ENCODE data around the gene SPATA1. TPM values are rescaled to one million over a fixed set of nuclear protein-coding genes. Genes with fewer than 3 reads are reported as not detected.

Gene SPATA1
- total RNA-seq, 1 experiment from 2014 or later = 0.85 TPM

- TF ChIP-seq ZNF671 (CRISPR knock-in tag; IDR thresholded peaks at IDR 0.05) = no peak
- TF ChIP-seq ETV6 (CRISPR knock-in tag; IDR thresholded peaks at IDR 0.05) = peak; percentile 55; the same call in 1 of the 2 replicates
- no peak for TF ChIP-seq ZSCAN18 (CRISPR knock-in tag; IDR thresholded peaks at IDR 0.05)
- 0 out of 2 replicates have a peak, but pooled peaks have one; percentile 53 for TF ChIP-seq E2F5 (CRISPR knock-in tag; IDR thresholded peaks at IDR 0.05)
- no peak for TF ChIP-seq TEAD4 (CRISPR knock-in tag; IDR thresholded peaks at IDR 0.05)
- TF ChIP-seq ZNF396 (CRISPR knock-in tag; IDR thresholded peaks at IDR 0.05; ENCODE audit: borderline replicate concordance) = no peak; the same call in 1 of the 2 replicates
- TF ChIP-seq ZNF317 (CRISPR knock-in tag; IDR thresholded peaks at IDR 0.05; ENCODE audit: borderline replicate concordance, low read depth) = no peak
- no peak for TF ChIP-seq ZNF219 (CRISPR knock-in tag; IDR thresholded peaks at IDR 0.05; ENCODE audit: borderline replicate concordance)
- TF ChIP-seq ZNF121 (CRISPR knock-in tag; IDR thresholded peaks at IDR 0.05) = peak; percentile 99
- TF ChIP-seq ESRRA (CRISPR knock-in tag; IDR thresholded peaks at IDR 0.05; ENCODE audit: borderline replicate concordance) = 0 out of 2 replicates have a peak, but pooled peaks have one; percentile 11
- TF ChIP-seq KAT7 (CRISPR knock-in tag; IDR thresholded peaks at IDR 0.05; ENCODE audit: borderline replicate concordance) = 0 out of 2 replicates have a peak, but pooled peaks have one; percentile 4
- TF ChIP-seq MAX (CRISPR knock-in tag; IDR thresholded peaks at IDR 0.05) = peak; percentile 89
- peak; percentile 77; the same call in 1 of the 2 replicates for TF ChIP-seq ZBTB21 (CRISPR knock-in tag; IDR thresholded peaks at IDR 0.05; ENCODE audit: borderline replicate concordance)
- TF ChIP-seq GRHL2 (CRISPR knock-in tag; IDR thresholded peaks at IDR 0.05; ENCODE audit: insufficient replicate concordance, severe bottlenecking) = no peak
- no peak for TF ChIP-seq E2F1 (CRISPR knock-in tag; IDR thresholded peaks at IDR 0.05)
- TF ChIP-seq CREB1 (CRISPR knock-in tag; IDR thresholded peaks at IDR 0.05) = no peak
- no peak for TF ChIP-seq ZNF416 (CRISPR knock-in tag; IDR thresholded peaks at IDR 0.05)
- TF ChIP-seq SMAD4 (CRISPR knock-in tag; IDR thresholded peaks at IDR 0.05) = no peak
- TF ChIP-seq ZNF423 (CRISPR knock-in tag; IDR thresholded peaks at IDR 0.05) = no peak
- TF ChIP-seq RELA (CRISPR knock-in tag; IDR thresholded peaks at IDR 0.05; ENCODE audit: borderline replicate concordance) = peak; percentile 28; the same call in 1 of the 2 replicates
These were observed 68.0 kb downstream of the SPATA1 start, which contains the start of gene CTBS (continued) for GRCh38 chr1:84573967-84574842.

- peak overlapping the region; percentile 83 for H3K4me3 Mint-ChIP-seq
- ChIA-PET CTCF (interaction anchor here (0.7 kb wide), 1 partner anchor 10 kb away, joined by 3 read pairs; no protein-coding TSS in a partner anchor), POLR2A (no interaction called here)
- H3K36me3 Mint-ChIP-seq = peaks cover 7% of the 10 kb centered on the region; the same call in 1 of the 2 replicates
- peaks cover 5% of the 10 kb centered on the region for H3K9me3 Mint-ChIP-seq
- H3K27ac Mint-ChIP-seq = peak overlapping the region; percentile 84; the same call in 1 of the 2 replicates
- 0 out of 2 replicates have a peak, but pooled peaks cover 2% of the 10 kb centered on the region for H3K27me3 Mint-ChIP-seq (ENCODE audit: low read depth)
- ATAC-seq = no peak
- no peak for DNase-seq (ENCODE audit: low spot score)
- H3K4me1 Mint-ChIP-seq = peaks cover 46% of the 10 kb centered on the region
- TF ChIP-seq MLX (CRISPR knock-in tag; IDR thresholded peaks at IDR 0.05) = no peak
- TF ChIP-seq STAT6 (CRISPR knock-in tag; conservative IDR thresholded peaks at IDR 0.05; ENCODE audit: low read depth) = no peak
- TF ChIP-seq ZNF396 (CRISPR knock-in tag; IDR thresholded peaks at IDR 0.05; ENCODE audit: borderline replicate concordance) = no peak
- TF ChIP-seq ZNF425 (CRISPR knock-in tag; conservative IDR thresholded peaks at IDR 0.05) = no peak
- TF ChIP-seq ATF3 (CRISPR knock-in tag; conservative IDR thresholded peaks at IDR 0.05) = no peak
- no peak for TF ChIP-seq HMGA2 (CRISPR knock-in tag; IDR thresholded peaks at IDR 0.05)
These were observed 68.8 kb downstream of the SPATA1 start for GRCh38 chr1:84574936-84575335.
